IPS-NIHi7 (cell line): ENCODE measurements around the gene DYNLT1.
"Not testable (repeated sequence)": the region's sequence is repeated elsewhere in the genome, so short reads cannot be mapped to it uniquely, and the experiment has no call there.

Source experiments
- DNase-seq: peaks from one replicate; pipeline ENCODE4 v3.0.0; 2012; ENCODE audit warnings: mixed read lengths; ENCODE audit errors: extremely low spot score

The DYNLT1 gene

DNA sequence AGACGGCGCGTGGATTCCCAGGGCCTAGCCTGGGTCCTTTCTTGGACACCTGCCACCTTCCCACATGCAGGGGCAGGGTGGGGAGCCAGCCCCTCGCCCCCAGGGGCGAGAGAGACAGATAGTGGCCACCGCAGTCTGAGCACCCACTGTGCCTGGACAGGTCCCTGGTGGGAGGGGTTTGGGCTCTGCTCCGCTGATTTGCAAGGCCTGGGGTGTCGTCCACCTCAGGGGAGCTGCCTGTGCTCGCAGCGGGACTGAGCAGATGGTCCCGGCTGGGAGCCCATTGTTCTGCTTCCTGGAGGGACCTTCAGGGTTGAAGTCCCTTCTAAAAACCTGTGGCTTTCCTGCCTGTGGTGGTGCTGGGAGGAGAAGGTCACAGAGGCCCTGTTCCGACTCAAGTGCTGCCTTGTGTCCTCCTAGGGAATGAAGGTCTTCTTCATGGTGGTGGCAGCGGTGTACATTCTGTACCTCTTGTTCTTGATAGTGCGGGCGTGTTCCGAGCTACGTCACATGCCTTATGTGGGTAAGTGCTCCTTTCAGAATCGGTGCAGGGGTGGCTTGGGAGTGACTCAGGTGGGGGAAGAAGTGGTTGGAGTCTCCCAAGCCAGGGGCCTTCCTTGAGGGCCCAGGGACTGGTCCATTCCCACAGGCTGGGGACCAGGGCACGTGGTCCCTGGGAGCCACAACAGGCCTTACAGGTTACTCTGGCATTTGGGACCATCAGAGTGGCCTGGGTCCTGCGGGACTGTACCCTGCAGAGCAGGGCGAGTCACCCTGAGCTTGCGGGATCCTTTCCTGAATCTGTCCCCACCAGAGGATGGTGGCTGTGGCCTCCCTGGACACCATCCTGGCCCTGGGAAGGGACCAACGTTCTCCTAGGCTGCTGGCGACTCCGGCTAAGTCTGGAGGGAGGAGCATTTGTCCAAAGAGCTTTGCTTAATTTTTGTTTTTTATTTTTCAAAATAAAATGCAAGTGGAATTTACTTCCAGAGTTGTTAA is 19.6 kb downstream of the DYNLT1 start:
- DNase-seq = no peak

DNA sequence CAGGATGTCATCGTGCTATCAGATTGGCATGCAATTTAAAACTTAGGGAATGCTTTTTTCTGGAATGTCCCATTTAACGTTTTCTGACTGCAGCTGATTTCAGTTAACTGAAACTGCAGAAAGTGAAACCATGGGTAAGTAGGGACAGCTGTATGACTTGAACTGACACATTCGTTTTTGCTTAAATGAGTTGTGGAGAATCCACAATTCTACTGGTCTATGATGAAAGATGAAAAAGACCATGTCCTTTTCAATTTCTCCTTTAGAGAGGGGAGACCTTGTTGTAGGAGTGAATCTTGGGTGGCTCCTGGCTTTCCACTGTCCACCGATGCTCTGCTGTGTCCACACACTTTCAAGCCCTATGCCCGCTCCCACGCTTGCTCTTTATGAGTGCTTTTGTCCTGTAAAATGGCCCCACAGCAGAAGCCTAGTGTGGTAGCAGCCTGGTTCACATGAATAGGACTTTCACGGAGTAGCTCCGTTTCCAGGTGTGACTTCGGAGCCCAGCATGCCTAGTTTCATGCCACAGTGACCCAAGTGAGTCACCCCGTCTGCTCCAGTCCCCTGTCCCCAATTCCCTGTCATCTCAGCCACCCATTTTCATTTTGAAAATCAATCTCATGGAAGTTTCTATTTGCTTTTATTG is 21.9 kb downstream of the DYNLT1 start:
- no peak for DNase-seq

DNA sequence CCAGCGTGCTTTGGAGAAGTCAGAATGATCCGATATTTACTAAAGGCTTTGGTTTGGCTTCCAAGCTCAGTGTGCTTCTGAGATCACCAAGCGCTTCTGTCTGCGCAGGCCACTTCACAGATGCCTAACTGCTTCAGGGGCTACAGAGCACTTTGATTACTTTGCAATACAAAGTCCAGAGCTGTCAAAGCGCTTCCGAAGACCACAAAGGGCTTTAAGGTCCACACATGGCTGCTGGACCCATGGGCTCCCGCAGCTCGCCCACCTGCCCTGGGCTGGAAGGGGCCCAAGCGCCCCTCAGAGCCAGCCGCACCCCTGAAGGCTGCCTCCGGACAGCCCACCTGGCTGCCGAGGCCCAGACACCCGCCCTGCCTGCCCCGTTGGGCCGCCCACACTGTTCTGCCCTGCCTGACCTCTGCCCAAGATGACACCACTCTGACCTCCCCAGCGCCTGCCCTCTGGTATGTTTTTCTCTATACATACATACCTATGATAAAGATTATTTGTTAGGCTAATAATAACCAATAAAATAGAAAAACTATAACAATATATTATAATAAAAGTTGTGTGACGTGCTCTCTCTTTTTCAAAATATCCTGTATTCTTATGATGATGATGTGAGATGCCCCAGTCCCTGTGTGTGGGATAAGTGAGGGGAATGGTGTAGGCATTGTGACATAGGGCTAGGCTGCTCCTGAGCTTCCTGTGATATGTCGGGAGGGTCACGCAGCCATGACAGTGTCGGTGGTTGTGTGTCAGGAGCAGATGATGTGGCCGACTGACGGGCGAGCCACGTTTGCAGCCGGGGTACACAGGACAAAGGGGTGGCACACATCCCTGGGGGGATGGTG is 22.6 kb downstream of the DYNLT1 start:
- DNase-seq = no peak

DNA sequence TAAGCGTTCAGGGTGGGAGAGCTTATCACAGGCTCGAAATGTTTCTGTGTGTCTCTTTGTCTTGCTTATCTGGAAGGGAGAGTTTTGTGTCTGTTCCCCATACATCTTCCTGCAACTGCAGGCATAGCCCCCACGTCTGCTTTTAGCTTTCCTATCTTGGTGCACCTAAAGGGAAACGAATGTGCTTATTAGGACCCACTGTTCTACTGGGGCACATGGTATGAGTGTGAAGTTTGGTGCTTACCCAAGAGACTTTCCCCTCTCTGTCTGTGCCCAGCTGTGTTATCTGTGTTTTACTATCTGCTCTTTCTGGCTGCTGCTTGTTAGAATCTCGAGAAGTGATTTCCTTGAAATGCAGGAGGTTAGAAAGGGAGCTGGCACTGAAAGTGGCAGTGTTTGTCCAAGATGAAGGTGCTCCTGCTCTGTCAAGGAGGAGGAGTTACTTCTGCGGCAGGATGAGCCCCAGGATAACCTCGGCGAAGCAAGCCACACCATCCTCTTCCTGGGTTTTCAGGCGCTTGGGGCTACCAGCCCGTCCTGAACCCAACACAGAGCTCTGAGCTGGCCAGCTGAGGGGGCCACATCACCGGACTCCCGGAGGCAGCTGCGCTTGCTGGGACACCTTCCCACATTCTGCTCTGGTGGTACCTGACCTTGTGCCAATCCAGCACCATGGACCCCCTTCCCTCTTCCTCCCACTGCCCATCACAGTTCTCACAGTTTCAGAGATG is 23.4 kb downstream of the DYNLT1 start:
- DNase-seq = no peak

DNA sequence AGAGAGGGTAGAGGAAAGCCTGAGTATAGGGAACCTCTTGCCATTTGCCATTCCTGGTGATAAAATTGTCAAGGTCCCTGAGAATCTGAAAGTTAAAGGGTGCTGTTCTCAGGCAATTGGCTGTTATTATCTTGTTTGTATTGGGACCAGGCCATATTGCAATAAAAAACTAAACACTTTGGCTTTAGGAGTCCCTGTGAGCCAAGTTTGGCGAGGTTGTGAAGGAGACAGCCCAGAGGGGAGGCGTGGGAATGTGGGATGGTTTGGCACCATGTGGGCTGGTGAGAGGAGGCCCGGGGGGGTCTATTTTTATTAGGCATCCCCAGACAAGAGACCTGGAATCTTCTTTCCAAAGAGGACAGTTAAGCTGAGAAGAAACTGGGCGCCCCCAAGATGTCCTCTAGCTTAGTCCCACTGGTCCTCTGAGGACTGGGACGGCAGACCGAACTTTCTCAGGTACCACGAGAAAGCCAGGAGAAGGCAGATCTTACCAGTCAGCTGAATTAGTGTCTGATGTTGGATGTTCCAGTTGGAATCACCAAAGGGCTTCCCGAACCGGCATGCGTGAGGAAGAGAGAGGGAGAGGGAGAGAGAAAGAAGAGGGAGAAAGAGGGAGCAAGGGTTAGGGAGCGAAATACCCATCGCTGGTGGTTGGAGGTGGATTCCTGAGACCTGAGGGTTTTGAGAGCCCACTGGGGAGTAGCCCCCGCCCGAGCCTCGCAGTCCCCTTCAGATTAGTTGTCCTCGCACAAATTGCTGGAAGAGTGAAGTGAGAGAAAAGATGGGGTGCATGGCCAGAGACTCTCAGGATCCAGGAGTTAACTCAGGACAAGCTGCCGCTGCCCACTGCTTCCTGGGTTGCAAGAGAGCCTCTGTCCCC is 24.4 kb downstream of the DYNLT1 start:
- DNase-seq = no peak

DNA sequence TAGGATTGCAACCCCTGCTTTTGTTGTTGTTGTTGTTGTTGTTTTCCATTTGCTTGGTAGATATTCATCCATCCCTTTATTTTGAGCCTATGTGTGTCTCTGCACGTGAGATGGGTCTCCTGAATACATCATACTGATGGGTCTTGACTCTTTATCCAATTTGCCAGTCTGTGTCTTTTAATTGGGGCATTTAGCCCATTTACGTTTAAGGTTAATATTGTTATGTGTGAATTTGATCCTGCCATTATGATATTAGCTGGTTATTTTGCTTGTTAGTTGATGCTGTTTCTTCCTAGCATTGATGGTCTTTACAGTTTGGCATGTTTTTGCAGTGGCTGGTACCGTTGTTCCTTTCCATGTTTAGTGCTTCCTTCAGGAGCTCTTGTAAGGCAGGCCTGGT is 26.3 kb downstream of the DYNLT1 start:
- DNase-seq = not testable (repeated sequence)

DNA sequence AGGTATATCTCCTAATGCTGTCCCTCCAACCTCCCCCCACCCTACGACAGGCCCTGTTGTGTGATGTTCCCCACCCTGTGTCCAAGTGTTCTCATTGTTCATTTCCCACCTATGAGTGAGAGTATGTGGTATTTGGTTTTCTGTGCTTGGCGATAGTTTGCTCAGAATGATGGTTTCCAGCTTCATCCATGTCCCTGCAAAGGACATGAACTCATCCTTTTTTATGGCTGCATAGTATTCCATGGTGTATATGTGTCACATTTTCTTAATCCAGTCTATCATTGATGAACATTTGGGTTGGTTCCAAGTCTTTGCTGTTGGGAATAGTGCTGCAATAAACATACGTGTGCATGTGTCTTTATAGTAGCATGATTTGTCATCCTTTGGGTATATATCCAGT is 29.9 kb downstream of the DYNLT1 start:
- not testable (repeated sequence) for DNase-seq

DNA sequence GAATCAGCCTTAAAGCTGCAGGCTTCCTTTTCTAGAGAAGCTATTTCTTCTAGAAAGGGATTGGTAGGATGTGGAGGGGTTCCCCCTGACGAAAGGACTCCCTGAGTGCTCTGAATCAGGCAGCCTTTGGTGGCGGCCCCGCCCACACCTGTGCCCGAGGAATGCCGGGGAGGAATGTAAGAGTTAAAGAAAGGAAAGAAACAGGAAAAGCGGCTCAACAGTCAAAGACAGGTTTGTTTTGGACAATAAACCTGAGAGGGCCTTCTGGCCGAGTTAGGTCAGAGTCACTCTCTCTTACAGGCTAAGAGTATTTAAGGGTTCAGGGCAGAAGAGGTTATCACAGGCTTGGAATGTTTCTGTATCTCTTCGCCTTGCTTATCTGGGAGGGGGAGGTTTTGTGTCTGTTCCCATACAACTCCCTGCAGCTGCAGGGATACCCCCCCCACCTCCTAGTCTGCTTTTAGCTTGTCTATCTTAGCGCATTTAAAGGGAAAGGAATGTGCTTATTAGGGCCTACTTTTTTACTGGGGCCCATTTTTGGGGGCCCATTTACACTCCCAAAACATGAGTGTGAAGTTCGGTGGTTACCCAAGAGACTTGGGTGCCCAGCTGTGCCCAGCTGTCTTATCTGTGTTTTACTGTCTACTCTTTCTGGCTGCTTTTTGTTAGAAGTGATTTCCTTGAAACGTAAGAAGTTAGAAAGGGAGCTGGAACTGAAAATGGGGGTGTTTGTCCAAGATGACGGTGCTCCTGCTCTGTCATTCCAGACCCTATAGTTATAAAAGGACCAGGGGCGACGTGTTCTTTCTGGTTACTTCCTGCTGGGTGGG is 32.8 kb downstream of the DYNLT1 start:
- DNase-seq = peak; percentile 88

DNA sequence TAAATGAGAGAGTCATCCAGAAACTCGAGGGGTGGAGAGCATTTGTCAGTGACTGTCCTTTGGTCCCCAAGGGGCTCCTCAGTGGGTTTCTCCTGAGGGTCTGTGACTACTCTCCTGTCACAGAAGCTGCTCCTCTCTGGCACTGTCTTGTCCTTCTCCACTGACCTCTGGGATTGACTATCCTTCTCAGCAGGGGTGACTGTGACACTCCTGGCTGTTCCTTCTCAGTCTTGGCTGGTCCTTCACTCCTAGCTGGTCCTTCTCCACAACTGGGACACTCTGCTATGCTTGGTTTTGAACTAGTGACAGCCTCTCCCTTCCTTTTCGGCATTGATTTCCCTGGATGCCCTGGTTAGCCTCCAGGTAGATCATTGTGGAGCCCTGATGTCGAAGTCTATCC is 33.5 kb downstream of the DYNLT1 start:
- no peak for DNase-seq

DNA sequence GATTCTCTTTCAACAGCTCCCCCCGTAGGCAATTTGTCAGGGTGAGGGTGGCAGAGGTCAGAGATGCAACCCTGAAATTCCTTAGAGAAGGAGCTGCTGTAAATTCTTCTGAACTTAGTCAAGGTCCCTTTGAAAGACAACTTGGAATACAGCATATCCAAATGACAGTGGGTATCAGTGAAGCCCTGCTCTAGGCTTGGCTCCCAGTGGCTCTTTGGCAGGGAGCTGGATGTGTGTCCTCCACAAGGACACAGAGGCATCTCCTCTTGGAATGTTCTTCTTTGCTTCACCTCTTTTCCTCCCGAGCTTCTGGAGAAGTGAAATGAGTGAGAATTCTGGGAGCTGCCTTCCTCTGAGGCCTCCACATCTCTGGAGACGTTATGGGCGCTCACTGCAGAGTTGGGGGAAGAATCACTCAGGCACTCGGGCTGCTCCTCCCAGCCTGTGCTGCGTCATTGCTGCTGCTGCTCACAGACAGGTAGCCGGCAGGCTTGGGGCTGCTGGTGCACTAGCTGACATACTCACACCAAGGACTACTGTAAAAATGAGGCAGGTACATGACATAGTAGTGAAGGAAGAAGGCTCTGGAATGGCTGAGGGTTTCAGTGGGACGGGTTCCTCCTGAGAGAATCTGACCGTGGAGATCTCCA is 34.1 kb downstream of the DYNLT1 start:
- DNase-seq = no peak

DNA sequence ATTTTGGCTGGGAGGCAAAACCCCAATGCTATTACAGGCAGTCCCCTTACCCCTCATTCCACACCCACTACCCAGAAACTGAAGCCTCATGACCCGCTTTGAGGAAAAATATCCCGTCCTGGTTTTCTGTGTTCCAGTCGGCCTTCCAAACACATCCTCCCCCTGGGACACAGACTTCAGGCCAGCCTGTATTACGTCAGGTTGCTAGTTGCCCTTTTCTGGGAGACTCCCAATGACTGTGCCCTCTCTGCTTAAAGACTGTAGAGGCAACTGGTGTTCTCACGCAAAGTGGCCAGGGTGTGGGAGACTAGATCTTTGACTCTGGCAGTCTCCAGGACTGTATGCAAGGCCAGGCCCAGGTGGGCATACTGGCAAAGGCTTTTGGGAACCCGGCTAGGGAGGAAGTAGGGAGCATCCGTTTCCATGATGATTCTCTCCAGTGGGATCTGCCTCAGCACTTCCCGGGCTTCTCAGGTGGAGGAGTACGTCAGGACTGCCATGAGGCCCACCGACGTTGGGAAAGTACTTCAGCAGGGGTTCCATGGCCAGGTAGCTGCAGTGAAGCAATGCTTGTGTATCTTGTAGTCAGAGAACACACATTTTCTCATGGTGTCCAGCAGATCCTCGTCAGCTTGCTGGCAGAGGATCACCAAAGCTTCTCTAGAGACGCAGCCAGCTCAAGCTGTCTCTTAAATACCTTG is 34.9 kb downstream of the DYNLT1 start:
- DNase-seq = no peak

DNA sequence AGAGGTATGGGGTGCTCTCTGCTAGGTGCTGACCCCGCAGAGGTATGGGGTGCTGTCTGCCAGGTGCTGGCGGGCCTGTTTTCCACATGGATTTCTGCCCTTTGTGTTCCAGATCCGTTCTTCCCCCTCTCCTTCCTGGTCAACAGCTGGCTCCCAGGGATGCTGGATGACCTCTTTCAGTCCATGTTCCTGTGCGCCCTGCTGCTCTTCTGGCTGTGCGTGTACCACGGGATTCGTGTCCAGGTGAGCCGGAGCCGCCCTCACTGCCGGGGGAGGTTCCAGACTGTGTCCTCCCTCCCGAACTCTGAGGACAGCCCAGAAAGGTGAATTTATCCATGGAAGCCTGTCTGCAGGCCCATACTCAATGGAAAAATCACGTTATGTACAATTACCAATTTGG is 36.3 kb downstream of the DYNLT1 start:
- no peak for DNase-seq

DNA sequence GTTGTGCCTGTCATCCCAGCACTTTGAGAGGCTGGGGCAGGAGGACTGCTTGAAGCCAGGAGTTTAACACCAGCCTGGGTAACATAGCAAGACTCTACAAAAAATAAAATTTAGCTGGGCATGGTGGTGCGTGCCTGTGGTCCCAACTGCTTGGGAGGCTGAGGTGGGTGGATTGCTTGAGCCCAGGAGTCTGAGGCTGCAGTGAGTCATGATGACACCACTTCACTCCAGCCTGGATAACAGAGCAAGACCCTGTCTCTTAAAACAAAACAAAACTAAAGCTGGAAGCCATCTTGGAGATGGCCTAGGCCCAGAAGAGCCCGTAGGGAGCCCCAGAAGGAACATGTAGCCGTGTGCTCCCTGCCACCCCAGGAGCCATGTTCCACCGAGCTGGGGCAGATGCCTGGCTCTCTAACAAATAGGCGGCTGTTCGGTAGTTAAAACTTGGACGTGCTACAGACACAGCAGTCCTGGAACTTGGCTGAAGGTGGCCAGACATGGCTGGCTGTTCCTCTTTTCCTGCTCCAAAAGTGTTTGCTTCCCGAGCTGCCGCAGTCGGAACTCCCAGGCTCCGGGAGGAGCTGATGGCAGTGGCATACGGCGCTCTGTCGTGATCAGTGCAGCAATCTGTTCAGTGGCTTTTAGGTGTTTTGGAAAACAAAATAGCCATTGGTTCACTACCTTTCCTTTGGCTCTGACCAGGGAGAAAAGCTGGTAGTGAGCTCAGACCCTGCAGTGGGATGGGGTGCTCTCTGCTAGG is 37.0 kb downstream of the DYNLT1 start:
- DNase-seq = no peak

DNA sequence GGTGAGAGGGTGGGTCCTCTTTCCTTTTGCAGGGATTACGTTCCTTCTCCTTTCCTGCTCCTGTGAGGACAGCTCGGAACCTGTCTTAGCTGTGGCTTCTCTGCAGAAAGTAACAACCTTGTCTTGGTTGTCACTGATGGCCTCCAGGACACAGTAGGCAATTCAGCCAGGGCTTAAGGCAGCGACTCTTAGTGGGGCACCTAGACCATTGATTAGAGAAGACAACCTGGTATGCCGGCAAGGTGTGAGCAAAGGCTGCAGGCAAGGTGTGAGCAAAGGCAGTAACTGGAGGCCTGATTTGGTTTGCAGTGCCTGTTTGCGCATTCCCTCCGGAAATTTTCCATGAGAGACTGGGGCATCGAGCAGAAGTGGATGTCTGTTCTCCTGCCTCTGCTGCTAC is 37.6 kb downstream of the DYNLT1 start:
- DNase-seq = no peak

DNA sequence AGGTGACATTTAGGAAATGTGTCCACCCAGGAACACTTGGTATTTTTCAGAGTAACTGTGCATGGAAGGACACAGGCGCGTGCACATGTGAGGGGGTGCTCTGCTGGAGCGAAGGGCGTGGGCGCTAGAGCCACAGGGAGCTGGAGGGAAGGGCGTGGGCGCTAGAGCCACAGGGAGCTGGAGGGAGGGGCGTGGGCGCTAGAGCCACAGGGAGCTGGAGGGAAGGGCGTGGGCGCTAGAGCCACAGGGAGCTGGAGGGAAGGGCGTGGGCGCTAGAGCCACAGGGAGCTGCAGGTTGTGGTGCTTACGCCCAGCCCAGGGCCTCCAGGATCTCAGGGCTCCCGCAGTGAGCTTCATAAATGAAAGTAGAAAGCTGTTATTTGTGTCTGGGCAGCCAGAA is 38.5 kb downstream of the DYNLT1 start:
- DNase-seq = not testable (repeated sequence)

DNA sequence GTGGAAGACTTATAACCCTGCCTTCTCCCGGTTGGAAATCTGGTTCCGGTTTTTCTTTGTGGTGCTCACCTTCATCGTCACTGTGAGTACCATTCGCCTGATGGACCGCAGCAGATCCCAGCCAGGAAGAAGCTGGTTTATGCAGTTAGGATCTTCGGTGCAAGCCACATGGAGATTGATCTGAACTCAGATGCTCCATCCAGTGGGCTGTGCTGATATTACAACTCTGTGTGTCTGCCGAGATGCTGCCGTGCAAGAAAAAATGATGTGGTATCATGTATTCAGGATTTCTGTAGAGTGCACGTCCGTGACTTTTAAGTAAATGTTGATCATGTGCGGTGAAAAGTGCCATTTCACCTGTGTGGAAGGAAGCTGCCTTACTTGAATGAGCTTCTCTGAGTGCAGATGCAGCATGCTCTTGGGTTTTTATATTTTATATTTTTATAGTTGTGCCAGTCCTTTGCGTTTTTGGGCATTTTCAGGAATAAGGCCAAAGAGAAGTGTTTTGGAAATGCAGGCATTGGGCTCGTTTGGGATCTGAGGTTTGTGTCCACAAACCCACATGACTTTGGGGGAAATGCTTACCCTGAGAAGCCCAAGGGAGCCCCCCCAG is 39.2 kb downstream of the DYNLT1 start:
- peak; percentile 83 for DNase-seq

DNA sequence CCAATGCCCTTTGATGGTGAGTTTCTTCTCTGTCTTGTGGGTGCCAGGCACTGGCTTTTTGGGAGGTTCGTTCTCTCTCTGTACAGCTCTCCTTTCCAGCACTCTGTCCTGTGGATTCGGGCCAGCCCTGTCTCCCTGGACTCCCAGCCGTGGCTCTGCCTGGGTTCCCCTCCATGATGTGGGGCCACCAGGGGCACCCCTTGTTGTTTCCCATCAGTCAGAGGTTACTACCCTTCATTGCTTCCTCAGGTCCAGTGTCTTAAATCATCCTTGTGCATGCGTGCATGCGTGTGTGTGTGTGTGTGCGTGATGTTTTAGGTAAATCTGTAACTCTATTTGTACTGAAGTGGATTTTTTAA is 40.5 kb downstream of the DYNLT1 start:
- DNase-seq = no peak
